Trophoblast cell (in vitro differentiated cells and primary cell): ENCODE measurements around the gene ZNF609.
"Not testable (repeated sequence)": the region's sequence is repeated elsewhere in the genome, so short reads cannot be mapped to it uniquely, and the experiment has no call there.

Source experiments
- DNase-seq, 2 donors: peaks; one replicate each; pipeline ENCODE4 v3.0.0-alpha.2; 2016
- H2AFZ ChIP-seq: 2 replicates; pipeline ENCODE4 v1.6.1; 2013; ENCODE audit warnings: low read length, moderate library complexity, mild to moderate bottlenecking; ENCODE audit not compliant: insufficient read depth, poor library complexity
- H2AK5ac ChIP-seq: 2 replicates; pipeline ENCODE4 v1.6.1; 2013; ENCODE audit warnings: mild to moderate bottlenecking, low read length
- H2BK120ac ChIP-seq: 2 replicates; pipeline ENCODE4 v1.6.1; 2013; ENCODE audit warnings: low read length, mild to moderate bottlenecking, moderate library complexity; ENCODE audit not compliant: insufficient read depth, poor library complexity
- H2BK12ac ChIP-seq: 2 replicates; pipeline ENCODE4 v1.6.1; 2013; ENCODE audit warnings: mild to moderate bottlenecking, low read length, moderate library complexity
- H2BK5ac ChIP-seq: 2 replicates; pipeline ENCODE4 v1.6.1; 2013; ENCODE audit warnings: low read length, low read depth, moderate library complexity, mild to moderate bottlenecking; ENCODE audit not compliant: poor library complexity
- H3K14ac ChIP-seq: 2 replicates; pipeline ENCODE4 v1.6.1; 2013; ENCODE audit warnings: mild to moderate bottlenecking, low read length
- H3K18ac ChIP-seq: 2 replicates; pipeline ENCODE4 v1.6.1; 2013; ENCODE audit warnings: mild to moderate bottlenecking, low read length
- H3K23ac ChIP-seq: 2 replicates; pipeline ENCODE4 v1.6.1; 2013; ENCODE audit warnings: low read length
- H3K27ac ChIP-seq: 2 replicates; pipeline ENCODE4 v1.5.1; 2013; ENCODE audit warnings: low read depth, mild to moderate bottlenecking, inconsistent platforms, low read length, moderate library complexity
- H3K27me3 ChIP-seq: 2 replicates; pipeline ENCODE4 v1.6.1; 2013; ENCODE audit warnings: inconsistent platforms, mild to moderate bottlenecking, low read length, moderate library complexity; ENCODE audit not compliant: insufficient read depth
- H3K36me3 ChIP-seq, 2 experiments: 1 replicate in 1 of 2; 2 replicates in 1 of 2; pipeline ENCODE4 v1.6.1; 2013; ENCODE audit warnings: low read length in 2 of 2, mild to moderate bottlenecking in 2 of 2, moderate library complexity in 1 of 2; ENCODE audit not compliant: insufficient read depth in 2 of 2, control insufficient read depth in 1 of 2
- H3K4ac ChIP-seq: 2 replicates; pipeline ENCODE4 v1.6.1; 2013; ENCODE audit warnings: low read depth, mild to moderate bottlenecking, low read length, moderate library complexity
- H3K4me1 ChIP-seq, 2 experiments: 1 replicate in 1 of 2; 2 replicates in 1 of 2; pipeline ENCODE4 v1.6.1; 2013; ENCODE audit warnings: low read length in 2 of 2, mild to moderate bottlenecking in 2 of 2, moderate library complexity in 1 of 2; ENCODE audit not compliant: insufficient read depth in 2 of 2, control insufficient read depth in 1 of 2
- H3K4me2 ChIP-seq: 2 replicates; pipeline ENCODE4 v1.6.1; 2013; ENCODE audit warnings: inconsistent platforms, mild to moderate bottlenecking, low read length, moderate library complexity
- H3K4me3 ChIP-seq: 2 replicates; pipeline ENCODE4 v1.5.1; 2013; ENCODE audit warnings: mild to moderate bottlenecking, low read depth, low read length, inconsistent platforms
- H3K79me1 ChIP-seq: one replicate; pipeline ENCODE4 v1.6.1; 2013; ENCODE audit warnings: low read length
- H3K79me2 ChIP-seq: 2 replicates; pipeline ENCODE4 v1.6.1; 2013; ENCODE audit warnings: low read length, mild to moderate bottlenecking; ENCODE audit not compliant: control insufficient read depth, insufficient read depth, poor library complexity
- H3K9ac ChIP-seq: 2 replicates; pipeline ENCODE4 v1.6.1; 2013; ENCODE audit warnings: mild to moderate bottlenecking, low read length
- H3K9me3 ChIP-seq: 2 replicates; pipeline ENCODE4 v1.6.1; 2013; ENCODE audit warnings: low read depth, mild to moderate bottlenecking, control low read depth, inconsistent platforms, low read length; ENCODE audit not compliant: insufficient read depth
- H4K12ac ChIP-seq: 2 replicates; pipeline ENCODE4 v1.6.1; 2013; ENCODE audit warnings: low read depth, mild to moderate bottlenecking, low read length, moderate library complexity
- H4K8ac ChIP-seq: 2 replicates; pipeline ENCODE4 v1.6.1; 2013; ENCODE audit warnings: low read depth, mild to moderate bottlenecking, low read length, moderate library complexity
- H4K91ac ChIP-seq: one replicate; pipeline ENCODE4 v1.6.1; 2013; ENCODE audit warnings: low read depth, mild to moderate bottlenecking, low read length, moderate library complexity
- WGBS: extraction: QIAGEN DNeasy Blood & Tissue Kit; methylation state at CpG from one replicate; pipeline ENCODE4 v1.1.7; 2013; ENCODE audit warnings: missing lambda C conversion rate; ENCODE audit not compliant: insufficient read length, insufficient coverage; ENCODE audit errors: extremely low coverage; 5-methylcytosine and 5-hydroxymethylcytosine counted together

Gene ZNF609

GRCh38 chr15:64607416-64607815 lies 147.0 kb downstream of the ZNF609 start:
- H2AFZ ChIP-seq, H3K36me3 ChIP-seq, H4K91ac ChIP-seq, H3K14ac ChIP-seq, H3K4me1 ChIP-seq, H2BK12ac ChIP-seq, H2BK120ac ChIP-seq, H3K4me2 ChIP-seq, H2BK5ac ChIP-seq, H3K4ac ChIP-seq, H3K79me2 ChIP-seq, H3K9ac ChIP-seq, H4K8ac ChIP-seq, H4K12ac ChIP-seq, H2AK5ac ChIP-seq, H3K18ac ChIP-seq, H3K4me3 ChIP-seq, H3K9me3 ChIP-seq, H3K79me1 ChIP-seq, DNase-seq, H3K27me3 ChIP-seq, H3K27ac ChIP-seq, H3K23ac ChIP-seq: not testable (repeated sequence)
- WGBS, result no CpG with 5 or more reads among the region's 6 CpGs

- Histone ChIP-seq H2BK5ac (no peak overlapping the region), H3K14ac (no peak overlapping the region), H2AFZ (no peak overlapping the region), H4K91ac (no peak overlapping the region), H2BK120ac (no peak overlapping the region), H4K12ac (no peak overlapping the region), H3K79me1 (no peaks in the 10 kb centered on the region), H3K36me3 (no peaks in the 10 kb centered on the region), H2AK5ac (no peak overlapping the region), H2BK12ac (no peak overlapping the region), H3K79me2 (peaks cover 1% of the 10 kb centered on the region), H3K9me3 (no peaks in the 10 kb centered on the region), H3K23ac (no peak overlapping the region), H3K18ac (no peak overlapping the region), H4K8ac (no peak overlapping the region), H3K4me3 (no peak overlapping the region), H3K9ac (no peak overlapping the region), H3K4me1 (no peaks in the 10 kb centered on the region), H3K27ac (no peak overlapping the region), H3K4ac (no peak overlapping the region), H3K4me2 (no peak overlapping the region), H3K27me3 (no peaks in the 10 kb centered on the region)
- no peak for DNase-seq
- no CpG with 5 or more reads among the region's 7 CpGs for WGBS
Measured at GRCh38 chr15:64610257-64610919, 150.0 kb downstream of the ZNF609 start.

GRCh38 chr15:64611085-64611725 lies 150.8 kb downstream of the ZNF609 start:
- H3K9me3 ChIP-seq, result no peaks in the 10 kb centered on the region
- no peak overlapping the region for H2BK120ac ChIP-seq
- H3K18ac ChIP-seq, result no peak overlapping the region
- H3K4me2 ChIP-seq, result no peak overlapping the region
- H3K4me1 ChIP-seq, result no peaks in the 10 kb centered on the region
- H2BK12ac ChIP-seq, result no peak overlapping the region
- no peak overlapping the region for H3K9ac ChIP-seq
- no peak overlapping the region for H4K91ac ChIP-seq
- H3K14ac ChIP-seq, result no peak overlapping the region
- no peak overlapping the region for H4K8ac ChIP-seq
- peaks cover 1% of the 10 kb centered on the region for H3K79me2 ChIP-seq
- H2AK5ac ChIP-seq, result no peak overlapping the region
- DNase-seq, result no peak
- H3K27me3 ChIP-seq, result no peaks in the 10 kb centered on the region
- no peak overlapping the region for H3K4me3 ChIP-seq
- no peak overlapping the region for H3K4ac ChIP-seq
- H2AFZ ChIP-seq, result no peak overlapping the region
- H2BK5ac ChIP-seq, result no peak overlapping the region
- no peaks in the 10 kb centered on the region for H3K79me1 ChIP-seq
- H3K23ac ChIP-seq, result no peak overlapping the region
- H3K36me3 ChIP-seq, result no peaks in the 10 kb centered on the region
- H3K27ac ChIP-seq, result no peak overlapping the region
- no peak overlapping the region for H4K12ac ChIP-seq

- Histone ChIP-seq H3K9me3 (no peaks in the 10 kb centered on the region), H2AFZ (no peak overlapping the region), H3K4me1 (no peaks in the 10 kb centered on the region), H3K27me3 (no peaks in the 10 kb centered on the region), H2BK120ac (no peak overlapping the region), H3K4ac (no peak overlapping the region), H3K27ac (no peak overlapping the region), H3K79me1 (no peaks in the 10 kb centered on the region), H4K91ac (no peak overlapping the region), H3K14ac (no peak overlapping the region), H2BK12ac (no peak overlapping the region), H3K36me3 (no peaks in the 10 kb centered on the region), H3K4me3 (no peak overlapping the region), H3K9ac (no peak overlapping the region), H3K79me2 (no peaks in the 10 kb centered on the region), H4K12ac (no peak overlapping the region), H3K4me2 (no peak overlapping the region), H2AK5ac (no peak overlapping the region), H4K8ac (no peak overlapping the region), H2BK5ac (no peak overlapping the region), H3K23ac (no peak overlapping the region), H3K18ac (no peak overlapping the region)
- no peak for DNase-seq
- WGBS, result no CpG with 5 or more reads among the region's 5 CpGs
Measured at GRCh38 chr15:64614519-64614918, 154.1 kb downstream of the ZNF609 start.
